OCI-LY7 (cell line): Measurements from ENCODE around the gene USP15.

ENCODE experiments used
- CTCF ChIP-seq: fragments of 200-600 bp; sonication (generic); conservative IDR thresholded peaks from 2 replicates; pipeline ENCODE4 v1.5.1; 2014; ENCODE audit warnings: mild to moderate bottlenecking, antibody characterized with exemption, low read length, moderate library complexity, mixed read lengths
- EZH2phosphoT487 ChIP-seq: fragments of 200-600 bp; sonication (generic); IDR thresholded peaks from 2 replicates; pipeline ENCODE4 v1.6.1; 2018; ENCODE audit warnings: low read depth, borderline replicate concordance, mild to moderate bottlenecking, mixed run types, antibody characterized with exemption, low read length, moderate library complexity, mixed read lengths

GRCh38 chr12:62232143-62232729, 28.0 kb upstream of the USP15 start:
- no peak for TF ChIP-seq CTCF
- TF ChIP-seq EZH2phosphoT487: no peak
